ENCODE data around the gene OBP2B.
"Not testable (repeated sequence)": the region's sequence is repeated elsewhere in the genome, so short reads cannot be mapped to it uniquely, and the experiment has no call there.

Gene OBP2B

DNA sequence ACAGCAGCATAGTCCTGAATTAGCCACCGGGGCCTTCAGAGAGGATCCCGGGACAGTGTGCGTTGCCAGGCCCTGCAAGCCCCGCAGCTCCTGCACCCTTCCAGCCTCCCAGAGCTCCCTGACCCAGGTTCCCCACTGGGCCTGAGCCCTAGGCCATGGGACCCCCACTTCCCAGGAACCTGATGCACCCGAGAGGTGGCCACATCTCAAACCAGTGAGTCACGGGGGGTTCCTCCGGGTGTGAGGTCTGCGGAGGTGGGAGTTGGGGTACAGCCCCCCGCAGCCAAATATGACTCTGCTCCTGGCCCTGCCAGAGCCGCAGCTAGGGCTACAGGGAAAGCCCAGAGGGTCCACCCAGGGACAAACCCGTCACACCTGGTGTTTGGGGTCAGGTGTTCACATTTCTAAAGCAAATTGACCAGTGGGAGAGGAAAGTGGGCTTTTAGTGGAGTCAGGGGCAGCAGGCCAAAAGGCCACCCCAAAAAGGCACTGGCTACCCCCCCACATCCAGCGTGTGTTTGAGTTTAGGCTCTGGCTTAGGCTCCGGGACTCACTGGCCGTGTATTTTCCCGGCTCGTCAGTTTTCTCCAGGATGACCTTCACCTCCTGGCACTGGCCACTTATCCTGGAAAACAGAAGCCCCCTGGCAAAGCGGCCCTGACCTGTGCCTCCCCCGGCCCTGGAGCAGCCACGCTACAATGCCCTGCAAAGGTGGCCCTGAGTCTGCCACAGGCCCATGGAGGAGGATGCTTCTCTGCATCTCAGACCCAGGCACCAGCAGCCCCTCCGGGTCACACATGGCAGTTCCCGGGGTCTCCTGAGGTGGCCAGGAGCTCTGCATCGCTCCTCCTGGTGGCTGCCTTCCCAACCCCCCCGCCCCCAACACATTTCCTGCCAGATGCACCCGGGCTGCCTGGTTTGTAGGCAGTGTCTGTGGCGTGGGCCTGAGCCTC is 17.4 kb upstream of the OBP2B start:
- no peak overlapping the region for H3K27ac ChIP-seq (ENCODE audit: low read depth, low read length)
- no peaks in the 10 kb centered on the region for H3K27me3 ChIP-seq (ENCODE audit: low read length)
- no peaks in the 10 kb centered on the region for H3K9me3 ChIP-seq (ENCODE audit: insufficient read depth, low read length)
- no peaks in the 10 kb centered on the region for H3F3A ChIP-seq (ENCODE audit: insufficient read depth)
- no peak overlapping the region for H3K4me2 ChIP-seq (ENCODE audit: low read depth, low read length, poor library complexity, severe bottlenecking)
- no peak overlapping the region for H2AFZ ChIP-seq (ENCODE audit: low read depth, low read length, severe bottlenecking)
- no peaks in the 10 kb centered on the region for H3K79me2 ChIP-seq (ENCODE audit: insufficient read depth, low read length)
- H3K9ac ChIP-seq (ENCODE audit: low read length): no peak overlapping the region
- no peaks in the 10 kb centered on the region for H3K36me3 ChIP-seq (ENCODE audit: low read length)
- H4K20me1 ChIP-seq (ENCODE audit: low read depth, low read length): no peaks in the 10 kb centered on the region
- no peaks in the 10 kb centered on the region for H3K9me2 ChIP-seq (replicated peaks; ENCODE audit: insufficient read depth, low read length)
- TF ChIP-seq, protein P1, sequence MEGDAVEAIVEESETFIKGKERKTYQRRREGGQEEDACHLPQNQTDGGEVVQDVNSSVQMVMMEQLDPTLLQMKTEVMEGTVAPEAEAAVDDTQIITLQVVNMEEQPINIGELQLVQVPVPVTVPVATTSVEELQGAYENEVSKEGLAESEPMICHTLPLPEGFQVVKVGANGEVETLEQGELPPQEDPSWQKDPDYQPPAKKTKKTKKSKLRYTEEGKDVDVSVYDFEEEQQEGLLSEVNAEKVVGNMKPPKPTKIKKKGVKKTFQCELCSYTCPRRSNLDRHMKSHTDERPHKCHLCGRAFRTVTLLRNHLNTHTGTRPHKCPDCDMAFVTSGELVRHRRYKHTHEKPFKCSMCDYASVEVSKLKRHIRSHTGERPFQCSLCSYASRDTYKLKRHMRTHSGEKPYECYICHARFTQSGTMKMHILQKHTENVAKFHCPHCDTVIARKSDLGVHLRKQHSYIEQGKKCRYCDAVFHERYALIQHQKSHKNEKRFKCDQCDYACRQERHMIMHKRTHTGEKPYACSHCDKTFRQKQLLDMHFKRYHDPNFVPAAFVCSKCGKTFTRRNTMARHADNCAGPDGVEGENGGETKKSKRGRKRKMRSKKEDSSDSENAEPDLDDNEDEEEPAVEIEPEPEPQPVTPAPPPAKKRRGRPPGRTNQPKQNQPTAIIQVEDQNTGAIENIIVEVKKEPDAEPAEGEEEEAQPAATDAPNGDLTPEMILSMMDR (IDR thresholded peaks at IDR 0.05; ENCODE audit: insufficient read depth, low read length, poor library complexity, severe bottlenecking): no peak
- no peak for TF ChIP-seq EZH2phosphoT487 (conservative IDR thresholded peaks at IDR 0.05; ENCODE audit: low read length)
- H3K4me3 ChIP-seq (ENCODE audit: insufficient read depth, low read length, poor library complexity, severe bottlenecking): no peak overlapping the region

DNA sequence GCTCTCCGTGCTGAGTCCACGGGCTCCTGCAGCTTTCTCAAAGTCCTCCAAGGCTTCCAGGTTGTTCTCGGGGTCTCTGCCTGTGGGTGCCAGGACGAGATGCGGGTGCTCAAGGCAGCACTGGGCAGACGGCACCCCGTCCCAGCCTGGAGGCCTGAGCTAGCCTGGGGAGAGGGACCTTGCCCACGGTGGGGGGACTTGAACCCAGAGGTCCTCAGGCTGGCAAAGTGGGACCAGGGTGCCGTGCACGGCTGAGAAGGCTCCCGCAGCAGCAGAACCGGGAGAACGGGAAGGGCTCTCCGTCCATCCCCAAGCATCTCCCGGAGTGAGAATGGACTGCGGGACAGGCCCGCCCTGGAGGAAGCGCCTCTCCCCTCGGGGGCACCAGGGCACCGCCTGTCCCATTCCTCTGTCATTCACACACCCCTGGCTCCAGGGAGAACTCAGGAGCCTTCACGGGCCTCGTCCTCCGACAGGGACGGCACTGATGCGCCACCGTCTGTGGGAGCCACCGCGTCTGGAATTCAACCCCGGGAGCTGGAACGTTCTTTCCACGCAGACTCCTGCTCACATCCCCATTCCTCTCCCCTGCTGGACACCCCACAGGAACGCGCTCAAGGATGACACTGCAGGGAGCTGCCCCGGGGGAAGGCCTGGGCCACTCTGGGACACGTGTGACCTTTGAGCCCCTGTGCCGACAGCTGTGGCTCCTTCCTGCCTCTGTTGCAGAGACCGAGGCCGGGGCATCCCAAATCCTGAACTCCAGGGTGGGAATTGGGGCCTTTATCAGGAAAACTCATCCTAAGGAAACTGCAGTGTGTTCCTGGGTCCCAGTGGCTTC is 16.3 kb upstream of the OBP2B start:
- H3F3A ChIP-seq (ENCODE audit: insufficient read depth): no peaks in the 10 kb centered on the region
- H3K27me3 ChIP-seq (ENCODE audit: low read length): no peaks in the 10 kb centered on the region
- no peaks in the 10 kb centered on the region for H3K9me3 ChIP-seq (ENCODE audit: insufficient read depth, low read length)
- no peak overlapping the region for H2AFZ ChIP-seq (ENCODE audit: low read depth, low read length, severe bottlenecking)
- no peak overlapping the region for H3K9ac ChIP-seq (ENCODE audit: low read length)
- no peak overlapping the region for H3K4me3 ChIP-seq (ENCODE audit: insufficient read depth, low read length, poor library complexity, severe bottlenecking)
- no peak overlapping the region for H3K27ac ChIP-seq (ENCODE audit: low read depth, low read length)
- H3K79me2 ChIP-seq (ENCODE audit: insufficient read depth, low read length): no peaks in the 10 kb centered on the region
- H4K20me1 ChIP-seq (ENCODE audit: low read depth, low read length): no peaks in the 10 kb centered on the region
- no peaks in the 10 kb centered on the region for H3K36me3 ChIP-seq (ENCODE audit: low read length)
- no peaks in the 10 kb centered on the region for H3K9me2 ChIP-seq (replicated peaks; ENCODE audit: insufficient read depth, low read length)
- TF ChIP-seq, protein P1 (IDR thresholded peaks at IDR 0.05; ENCODE audit: insufficient read depth, low read length, poor library complexity, severe bottlenecking): no peak
- TF ChIP-seq EZH2phosphoT487 (conservative IDR thresholded peaks at IDR 0.05; ENCODE audit: low read length): no peak
- H3K4me2 ChIP-seq (ENCODE audit: low read depth, low read length, poor library complexity, severe bottlenecking): no peak overlapping the region

DNA sequence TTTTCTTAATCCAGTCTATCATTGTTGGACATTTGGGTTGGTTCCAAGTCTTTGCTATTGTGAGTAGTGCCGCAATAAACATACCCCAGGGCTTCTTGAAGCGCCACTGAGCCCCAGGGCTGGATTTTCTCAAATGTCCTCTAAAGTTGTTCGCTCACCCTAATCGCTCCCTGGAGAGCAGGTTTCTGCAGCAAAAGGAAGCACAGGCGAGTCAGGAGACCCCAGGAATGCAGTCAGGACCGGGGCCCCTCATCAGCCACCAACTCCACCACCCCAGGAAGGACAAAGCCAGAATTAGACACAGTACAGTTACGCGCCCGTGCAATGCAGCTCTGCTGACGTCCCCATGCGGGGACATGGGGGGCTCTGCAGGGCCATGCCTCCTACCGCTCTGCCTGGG is 15.7 kb upstream of the OBP2B start:
- Histone ChIP-seq H3K4me3 (ENCODE audit: insufficient read depth, low read length, poor library complexity, severe bottlenecking) (no peak overlapping the region), H3K9ac (ENCODE audit: low read length) (no peak overlapping the region), H3K4me2 (ENCODE audit: low read depth, low read length, poor library complexity, severe bottlenecking) (no peak overlapping the region), H3F3A (ENCODE audit: insufficient read depth) (no peaks in the 10 kb centered on the region), H4K20me1 (ENCODE audit: low read depth, low read length) (no peaks in the 10 kb centered on the region), H3K27ac (ENCODE audit: low read depth, low read length) (no peak overlapping the region), H2AFZ (ENCODE audit: low read depth, low read length, severe bottlenecking) (no peak overlapping the region), H3K36me3 (ENCODE audit: low read length) (no peaks in the 10 kb centered on the region), H3K9me2 (replicated peaks; ENCODE audit: insufficient read depth, low read length) (no peaks in the 10 kb centered on the region), H3K79me2 (ENCODE audit: insufficient read depth, low read length) (no peaks in the 10 kb centered on the region), H3K27me3 (ENCODE audit: low read length) (no peaks in the 10 kb centered on the region), H3K9me3 (ENCODE audit: insufficient read depth, low read length) (no peaks in the 10 kb centered on the region)
- TF ChIP-seq, protein P1 (IDR thresholded peaks at IDR 0.05; ENCODE audit: insufficient read depth, low read length, poor library complexity, severe bottlenecking): no peak
- no peak for TF ChIP-seq EZH2phosphoT487 (conservative IDR thresholded peaks at IDR 0.05; ENCODE audit: low read length)

DNA sequence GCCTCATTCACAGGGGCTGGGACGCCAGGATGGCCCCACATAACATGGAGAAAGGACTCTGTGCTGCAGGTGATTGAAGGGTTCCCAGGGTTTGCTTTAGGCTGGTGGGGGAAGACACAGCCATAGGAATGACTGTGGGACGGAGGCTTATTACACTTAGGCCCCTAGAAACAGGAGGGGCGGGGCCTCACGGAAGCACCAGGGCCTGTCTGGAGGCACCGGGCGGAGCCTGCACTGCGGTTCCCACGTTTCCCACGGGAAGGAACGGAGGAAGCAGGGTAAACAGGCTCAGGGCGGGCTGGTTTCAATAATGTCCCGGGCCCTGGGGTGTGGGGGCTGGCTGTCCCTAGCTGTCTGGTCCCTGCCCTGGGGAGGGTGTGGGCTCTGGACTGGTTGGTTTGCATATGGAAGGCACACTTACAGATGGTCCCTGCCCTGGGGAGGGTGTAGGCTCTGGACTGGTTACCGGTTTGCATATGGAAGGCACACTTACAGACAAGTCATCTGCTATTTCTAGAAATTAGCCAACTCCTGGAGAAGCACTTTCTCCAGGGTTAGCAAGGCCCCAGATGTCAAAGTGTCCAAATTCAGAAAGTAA is 14.2 kb upstream of the OBP2B start:
- not testable (repeated sequence) for H2AFZ ChIP-seq (ENCODE audit: low read depth, low read length, severe bottlenecking); H3K9me2 ChIP-seq (replicated peaks; ENCODE audit: insufficient read depth, low read length); H3K27ac ChIP-seq (ENCODE audit: low read depth, low read length); H3K4me2 ChIP-seq (ENCODE audit: low read depth, low read length, poor library complexity, severe bottlenecking); H3K79me2 ChIP-seq (ENCODE audit: insufficient read depth, low read length); H3K36me3 ChIP-seq (ENCODE audit: low read length); H3K27me3 ChIP-seq (ENCODE audit: low read length); H3K4me3 ChIP-seq (ENCODE audit: insufficient read depth, low read length, poor library complexity, severe bottlenecking); H3K9me3 ChIP-seq (ENCODE audit: insufficient read depth, low read length); H4K20me1 ChIP-seq (ENCODE audit: low read depth, low read length); H3K9ac ChIP-seq (ENCODE audit: low read length); H3F3A ChIP-seq (ENCODE audit: insufficient read depth)

DNA sequence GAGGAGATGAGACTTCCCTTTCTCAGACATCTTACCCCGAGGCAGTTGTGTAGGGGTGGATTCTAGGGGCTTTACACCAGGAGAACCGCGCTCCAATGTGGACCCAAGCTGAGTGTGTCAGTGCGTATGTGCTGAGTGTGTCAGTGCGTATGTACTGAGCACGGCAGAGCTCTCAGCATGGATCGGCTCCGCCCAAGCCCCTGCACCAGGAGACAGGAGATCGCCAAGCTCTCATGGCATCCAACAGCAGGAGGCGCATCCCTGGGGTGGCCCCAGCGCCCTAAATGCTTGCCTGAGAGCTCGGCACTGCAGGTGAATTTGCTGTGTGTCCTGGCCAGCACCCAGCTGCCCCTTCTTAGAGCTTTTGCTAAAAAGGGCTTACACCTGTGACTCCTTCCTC is 12.9 kb upstream of the OBP2B start:
- not testable (repeated sequence) for H2AFZ ChIP-seq (ENCODE audit: low read depth, low read length, severe bottlenecking); H3K27ac ChIP-seq (ENCODE audit: low read depth, low read length); H3F3A ChIP-seq (ENCODE audit: insufficient read depth); H3K9ac ChIP-seq (ENCODE audit: low read length); H3K36me3 ChIP-seq (ENCODE audit: low read length); H3K79me2 ChIP-seq (ENCODE audit: insufficient read depth, low read length); H3K4me2 ChIP-seq (ENCODE audit: low read depth, low read length, poor library complexity, severe bottlenecking); H4K20me1 ChIP-seq (ENCODE audit: low read depth, low read length); H3K9me2 ChIP-seq (replicated peaks; ENCODE audit: insufficient read depth, low read length); H3K4me3 ChIP-seq (ENCODE audit: insufficient read depth, low read length, poor library complexity, severe bottlenecking); H3K27me3 ChIP-seq (ENCODE audit: low read length); H3K9me3 ChIP-seq (ENCODE audit: insufficient read depth, low read length)
